ENCODE results near the gene APLF. TPM values are rescaled to one million over a fixed set of nuclear protein-coding genes. Genes with fewer than 3 reads are reported as not detected.

APLF gene
- total RNA-seq, 1 donor from 2014 or later: 11.6 TPM

DNA sequence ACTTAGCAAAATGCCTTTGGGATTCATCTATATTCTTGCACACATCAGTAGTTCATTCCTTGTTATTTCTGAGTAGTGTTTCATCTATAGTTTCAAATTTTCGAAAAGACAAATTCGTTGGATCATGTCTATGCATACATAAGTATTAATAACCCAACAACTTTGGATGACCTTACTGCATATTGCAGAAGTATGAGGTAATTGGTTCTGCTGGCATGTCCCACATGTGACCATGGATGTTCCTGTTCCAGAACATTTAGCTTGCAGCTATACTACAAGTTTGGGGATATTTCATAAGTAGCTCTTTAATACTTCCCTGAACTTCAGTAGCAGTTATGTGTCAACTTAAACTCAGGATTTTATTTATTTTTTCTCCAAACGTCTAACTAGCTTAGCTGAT lies 44.9 kb downstream of the APLF start:
- H3K27me3 Mint-ChIP-seq: no peaks in the 10 kb centered on the region
- no peak for TF ChIP-seq CTCF (IDR thresholded peaks at IDR 0.05; ENCODE audit: unreplicated experiment)
- no peak overlapping the region for H3K4me3 Mint-ChIP-seq (ENCODE audit: low read depth)
- DNase-seq (ENCODE audit: low spot score, unreplicated experiment): no peak
- H3K36me3 Mint-ChIP-seq (ENCODE audit: insufficient read depth): peaks cover 7% of the 10 kb centered on the region
- no peaks in the 10 kb centered on the region for H3K9me3 Mint-ChIP-seq (ENCODE audit: low read depth)
- no peak overlapping the region for H3K27ac Mint-ChIP-seq
- peaks cover 6% of the 10 kb centered on the region for H3K4me1 Mint-ChIP-seq (ENCODE audit: low read depth)

DNA sequence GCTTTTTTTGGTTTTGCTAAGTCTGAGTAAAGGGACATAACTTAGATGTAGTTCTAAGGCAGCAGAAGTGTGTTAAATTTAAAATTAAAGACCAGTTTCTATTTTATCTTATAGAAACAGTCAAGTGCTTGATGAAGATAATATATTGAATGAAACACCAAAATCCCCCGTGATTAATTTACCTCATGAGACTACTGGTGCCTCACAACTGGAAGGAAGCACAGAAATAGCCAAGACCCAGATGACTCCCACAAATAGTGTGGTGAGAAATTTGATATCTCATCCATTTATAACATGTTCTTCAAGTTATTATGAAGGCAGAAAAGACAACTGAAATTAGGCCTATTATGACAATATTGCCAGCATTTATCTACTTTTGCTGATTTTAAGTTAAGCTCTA lies 45.6 kb downstream of the APLF start:
- Mint-ChIP-seq H3K9me3 (ENCODE audit: low read depth) (no peaks in the 10 kb centered on the region), H3K4me3 (ENCODE audit: low read depth) (no peak overlapping the region), H3K27me3 (no peaks in the 10 kb centered on the region), H3K36me3 (ENCODE audit: insufficient read depth) (peaks cover 6% of the 10 kb centered on the region), H3K27ac (no peak overlapping the region), H3K4me1 (ENCODE audit: low read depth) (peaks cover 6% of the 10 kb centered on the region)
- TF ChIP-seq CTCF (IDR thresholded peaks at IDR 0.05; ENCODE audit: unreplicated experiment): no peak
- DNase-seq (ENCODE audit: low spot score, unreplicated experiment): no peak

DNA sequence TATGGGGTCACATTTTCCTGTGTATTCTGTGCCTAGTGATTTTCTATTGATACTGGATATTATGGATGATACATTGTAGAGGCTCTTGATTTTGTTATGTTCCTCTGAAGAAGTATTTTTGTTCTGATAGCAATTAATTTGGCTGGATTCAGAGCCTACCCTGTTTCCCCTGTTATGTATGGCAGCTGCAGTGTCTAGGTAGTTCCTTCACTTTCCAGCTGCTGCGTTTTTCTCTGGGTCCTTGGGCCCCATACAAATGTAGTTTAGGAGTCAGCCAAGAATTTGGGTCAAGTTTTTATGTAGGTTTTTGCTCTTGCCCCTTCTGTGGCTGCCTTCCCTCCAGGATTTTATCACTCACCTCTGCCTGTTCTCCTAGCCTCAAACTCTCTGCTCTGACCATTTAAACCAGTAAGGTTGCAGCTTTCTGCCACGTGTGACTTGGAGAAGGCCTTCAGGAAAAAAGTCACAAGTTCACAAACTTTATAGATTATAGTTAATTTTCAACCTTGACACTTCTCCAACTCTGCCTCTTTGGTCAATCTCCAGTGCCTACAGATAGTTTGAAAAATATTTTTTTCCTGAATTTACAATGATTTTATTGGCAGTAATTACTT lies 47.0 kb downstream of the APLF start:
- H3K27ac Mint-ChIP-seq: no peak overlapping the region
- no peak for DNase-seq (ENCODE audit: low spot score, unreplicated experiment)
- TF ChIP-seq CTCF (IDR thresholded peaks at IDR 0.05; ENCODE audit: unreplicated experiment): no peak
- peaks cover 6% of the 10 kb centered on the region for H3K4me1 Mint-ChIP-seq (ENCODE audit: low read depth)
- H3K4me3 Mint-ChIP-seq (ENCODE audit: low read depth): no peak overlapping the region
- no peaks in the 10 kb centered on the region for H3K9me3 Mint-ChIP-seq (ENCODE audit: low read depth)
- no peaks in the 10 kb centered on the region for H3K36me3 Mint-ChIP-seq (ENCODE audit: insufficient read depth)
- no peaks in the 10 kb centered on the region for H3K27me3 Mint-ChIP-seq

GRCh38 chr2:68516051-68516955 lies 48.9 kb downstream of the APLF start:
- Mint-ChIP-seq H3K4me3 (ENCODE audit: low read depth) (no peak overlapping the region), H3K27ac (no peak overlapping the region), H3K36me3 (ENCODE audit: insufficient read depth) (peaks cover 3% of the 10 kb centered on the region), H3K4me1 (ENCODE audit: low read depth) (peaks cover 6% of the 10 kb centered on the region), H3K27me3 (no peaks in the 10 kb centered on the region), H3K9me3 (ENCODE audit: low read depth) (no peaks in the 10 kb centered on the region)
- TF ChIP-seq CTCF (IDR thresholded peaks at IDR 0.05; ENCODE audit: unreplicated experiment): no peak
- no peak for DNase-seq (ENCODE audit: low spot score, unreplicated experiment)

- Mint-ChIP-seq H3K9me3 (ENCODE audit: low read depth) (no peaks in the 10 kb centered on the region), H3K27me3 (no peaks in the 10 kb centered on the region), H3K36me3 (ENCODE audit: insufficient read depth) (peaks cover 3% of the 10 kb centered on the region), H3K27ac (no peak overlapping the region), H3K4me3 (ENCODE audit: low read depth) (no peak overlapping the region), H3K4me1 (ENCODE audit: low read depth) (peaks cover 6% of the 10 kb centered on the region)
- no peak for TF ChIP-seq CTCF (IDR thresholded peaks at IDR 0.05; ENCODE audit: unreplicated experiment)
- DNase-seq (ENCODE audit: low spot score, unreplicated experiment): no peak
These were observed 51.9 kb downstream of the APLF start for GRCh38 chr2:68519236-68519635.
